HCT116 (cell line): ENCODE measurements around the gene SF1. TPM values are rescaled to one million over a fixed set of nuclear protein-coding genes. Genes with fewer than 3 reads are reported as not detected.

Source experiments
- ATAC-seq: fragments of 200-7000 bp; cut with Tn5 transposase; 2 replicates; pipeline ENCODE4 v1.9.1; 2020; ENCODE audit warnings: mild to moderate bottlenecking, moderate library complexity
- BruUV-seq: library from RNA; stranded (reverse); fragments of 400-500 nt; replicated peaks from 2 replicates; lab custom pipeline; 2021; lab: Mats Ljungman, UMichigan
- CTCF ChIA-PET: fragments of 300-600 bp; sonication (Branson Sonifier 250); formaldehyde crosslinking; loops from one replicate; lab custom pipeline; 2021; ENCODE audit warnings: antibody characterized with exemption; lab: Charles Lee
- POLR2A ChIA-PET: fragments of 300-600, 350-600 bp; sonication (Branson Sonifier 250); formaldehyde crosslinking; loops from one replicate; lab custom pipeline; 2021; ENCODE audit warnings: antibody characterized with exemption; lab: Charles Lee
- RAD21 ChIA-PET, 2 experiments: fragments of 300-600 bp; sonication (Branson Sonifier 250); formaldehyde crosslinking; loops; one replicate each; lab custom pipeline; 2023; ENCODE audit warnings: low total read pairs in 2 of 2; ENCODE audit not compliant: uncharacterized antibody in 2 of 2, unreplicated experiment in 2 of 2, low non-redundant PET in 1 of 2; lab: Charles Lee
- DNase-seq: peaks from one replicate; pipeline ENCODE4 v3.0.0-alpha.2; 2010; ENCODE audit warnings: low read depth, low spot score
- H2AFZ ChIP-seq: fragments of 200-600 bp; shearing (Covaris generic), sonication (generic); 2 replicates; pipeline ENCODE4 v1.6.1; 2017; ENCODE audit warnings: low read depth, mixed run types, mixed read lengths, antibody characterized with exemption, low read length; ENCODE audit not compliant: poor library complexity, severe bottlenecking
- H3K27ac ChIP-seq: 2 replicates; pipeline ENCODE4 v1.5.1; 2012; ENCODE audit warnings: low read depth, low read length
- H3K27me3 ChIP-seq: fragments of 200-600 bp; sonication (generic); 2 replicates; pipeline ENCODE4 v1.6.1; 2016; ENCODE audit warnings: mixed run types, low read length, mixed read lengths; ENCODE audit not compliant: insufficient read depth
- H3K36me3 ChIP-seq, 2 experiments: fragments of 200-500 bp in 1 of 2; fragments of 200-600 bp in 1 of 2; sonication (Bioruptor generic) in 1 of 2; sonication (generic) in 1 of 2; 2 replicates each; pipeline versions ENCODE4 v1.5.1 to v1.6.1; 2014 to 2016; ENCODE audit warnings: low read length in 2 of 2, inconsistent platforms in 1 of 2, mixed read lengths in 1 of 2, mixed run types in 1 of 2; ENCODE audit not compliant: insufficient read depth in 2 of 2, control insufficient read depth in 1 of 2
- H3K4me1 ChIP-seq, 2 experiments: fragments of 200-600 bp in 1 of 2; sonication (generic) in 1 of 2; 2 replicates each; pipeline versions ENCODE4 v1.5.1 to v1.6.1; 2012 to 2017; ENCODE audit warnings: low read length in 2 of 2, inconsistent platforms in 1 of 2, mild to moderate bottlenecking in 1 of 2, mixed read lengths in 1 of 2, mixed run types in 1 of 2, moderate library complexity in 1 of 2; ENCODE audit not compliant: insufficient read depth in 2 of 2, control insufficient read depth in 1 of 2
- H3K4me2 ChIP-seq: fragments of 200-600 bp; sonication (generic); 2 replicates; pipeline ENCODE4 v1.6.1; 2017; ENCODE audit warnings: mixed run types, low read length, mixed read lengths
- H3K4me3 ChIP-seq, 2 experiments: fragments of 200-600 bp in 1 of 2; sonication (generic) in 1 of 2; replicated peaks in 1 of 2; 2 replicates each; pipeline ENCODE4 v1.5.1; 2011 to 2016; ENCODE audit warnings: low read length in 2 of 2, control low read depth in 1 of 2, low read depth in 1 of 2, mild to moderate bottlenecking in 1 of 2, mixed read lengths in 1 of 2, mixed run types in 1 of 2
- H3K79me2 ChIP-seq: fragments of 200-600 bp; sonication (generic); 2 replicates; pipeline ENCODE4 v1.6.1; 2017; ENCODE audit warnings: mild to moderate bottlenecking, mixed run types, low read length, moderate library complexity, mixed read lengths; ENCODE audit not compliant: insufficient read depth
- H3K9ac ChIP-seq: fragments of 200-600 bp; sonication (generic); 2 replicates; pipeline ENCODE4 v1.6.1; 2016; ENCODE audit warnings: low read length, mixed read lengths
- H3K9me2 ChIP-seq: fragments of 200-600 bp; sonication (generic), shearing (Covaris generic); 2 replicates; pipeline ENCODE4 v1.6.1; 2017; ENCODE audit warnings: mixed run types, mild to moderate bottlenecking, moderate library complexity; ENCODE audit not compliant: insufficient read depth
- H3K9me3 ChIP-seq, 2 experiments: fragments of 200-500 bp in 1 of 2; fragments of 200-600 bp in 1 of 2; sonication (Bioruptor generic) in 1 of 2; sonication (generic) in 1 of 2; 2 replicates each; pipeline ENCODE4 v1.6.1; 2014 to 2017; ENCODE audit warnings: low read length in 2 of 2, mixed read lengths in 2 of 2, inconsistent platforms in 1 of 2, low read depth in 1 of 2, mild to moderate bottlenecking in 1 of 2, mixed run types in 1 of 2, moderate library complexity in 1 of 2; ENCODE audit not compliant: control insufficient read depth in 1 of 2, insufficient read depth in 1 of 2
- H4K20me1 ChIP-seq: fragments of 200-600 bp; sonication (generic), shearing (Covaris generic); 2 replicates; pipeline ENCODE4 v1.6.1; 2017; ENCODE audit warnings: mixed run types, mild to moderate bottlenecking, moderate library complexity; ENCODE audit not compliant: insufficient read depth
- ATF3 ChIP-seq: IDR thresholded peaks from 2 replicates; pipeline ENCODE4 v1.6.1; 2012
- CEBPB ChIP-seq: IDR thresholded peaks from 2 replicates; pipeline ENCODE4 v1.6.1; 2012; ENCODE audit warnings: low read depth
- EZH2 ChIP-seq: fragments of 200-600 bp; sonication (generic); IDR thresholded peaks from 2 replicates; pipeline ENCODE4 v1.6.1; 2017; ENCODE audit warnings: antibody characterized with exemption, mixed run types
- EZH2phosphoT487 ChIP-seq: fragments of 200-600 bp; IDR thresholded peaks from 2 replicates; pipeline ENCODE4 v1.6.1; 2018; ENCODE audit warnings: antibody characterized with exemption, borderline replicate concordance
- FOSL1 ChIP-seq: IDR thresholded peaks from 2 replicates; pipeline ENCODE4 v1.6.1; 2012; ENCODE audit warnings: low read depth
- POLR2AphosphoS5 ChIP-seq: IDR thresholded peaks from 2 replicates; pipeline ENCODE4 v1.6.1; 2011; ENCODE audit warnings: mild to moderate bottlenecking, low read depth, low read length, moderate library complexity
- RAD21 ChIP-seq: IDR thresholded peaks from 2 replicates; pipeline ENCODE4 v1.6.1; 2012; ENCODE audit warnings: low read depth, mild to moderate bottlenecking
- REST ChIP-seq: IDR thresholded peaks from 2 replicates; pipeline ENCODE4 v1.6.1; 2012; ENCODE audit warnings: low read depth
- SRF ChIP-seq: IDR thresholded peaks from 2 replicates; pipeline ENCODE4 v1.6.1; 2012; ENCODE audit warnings: low read depth
- ZBTB33 ChIP-seq: IDR thresholded peaks from 2 replicates; pipeline ENCODE4 v1.6.1; 2011; ENCODE audit warnings: mild to moderate bottlenecking, low read length, moderate library complexity; ENCODE audit not compliant: insufficient replicate concordance; ENCODE audit errors: extremely low read depth
- ZFX ChIP-seq: fragments of 450-650 bp; IDR thresholded peaks from 2 replicates; pipeline ENCODE4 v1.6.1; 2017
- intact Hi-C: fragments of 100-400 bp; cut with micrococcal nuclease; formaldehyde crosslinking; loops from 2 replicates; pipeline ENCODE4 v1.10.0; 2022
- total RNA-seq: library from RNA; stranded (reverse); gene quantifications from one replicate; pipeline ENCODE4 v1.2.1, GENCODE V29; 2021; ENCODE audit not compliant: unreplicated experiment
- TF ChIP-seq, protein P1 (sequence below): IDR thresholded peaks from 2 replicates; pipeline ENCODE4 v1.6.1; 2012

Gene SF1
- total RNA-seq, 1 experiment from 2014 or later: 403 TPM

- Histone ChIP-seq H2AFZ (no peak overlapping the region), H3K4me3 (peak overlapping the region; percentile 92 to 99), H3K9ac (peak overlapping the region; percentile 83), H3K27ac (peak overlapping the region; percentile 26; the same call in 1 of the 2 replicates), H4K20me1 (peaks cover 52% of the 10 kb centered on the region), H3K36me3 (peaks cover 52 to 55% of the 10 kb centered on the region in 2 experiments), H3K4me2 (peak overlapping the region; percentile 87), H3K4me1 (peaks cover 13 to 22% of the 10 kb centered on the region in 2 experiments; a peak in 3 of 4 replicates), H3K9me3 (no peaks in the 10 kb centered on the region), H3K9me2 (no peaks in the 10 kb centered on the region)
- CTCF ChIA-PET: no interaction called here
- no peak for ATAC-seq
- DNase-seq: no peak
- intact Hi-C loops: no loop called here
- RAD21 ChIA-PET: no interaction called here
- POLR2A ChIA-PET: no interaction called here
- TF ChIP-seq ZBTB33 (no peak), CEBPB (no peak), POLR2AphosphoS5 (no peak)
- TF ChIP-seq, all 23 proteins: peak for 0
- Histone ChIP-seq H3K79me2 (peaks cover 57% of the 10 kb centered on the region), H3K27me3 (no peaks in the 10 kb centered on the region)
- TSS peak; percentile 43 for BruUV-seq
These were observed 1.5 kb downstream of the SF1 start for GRCh38 chr11:64776875-64777274.

DNA sequence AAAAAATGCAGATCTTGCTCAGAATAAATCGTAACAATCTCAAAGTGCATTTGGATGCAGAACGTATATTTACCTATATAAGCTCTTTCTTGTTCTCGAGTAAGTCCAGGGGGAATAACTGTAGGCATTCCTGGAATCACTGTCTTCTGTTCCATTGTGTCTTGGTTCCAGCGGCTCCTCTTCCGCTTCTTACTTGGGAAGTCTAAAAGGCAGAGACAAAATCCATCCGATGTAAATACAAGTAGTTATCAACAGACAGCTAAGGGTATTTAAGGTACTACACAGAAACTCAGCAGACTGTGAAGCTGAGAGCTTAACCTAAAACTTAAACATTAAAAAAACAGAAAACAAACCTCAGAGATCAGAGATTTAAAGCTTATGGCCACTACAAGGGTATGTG is 1.9 kb downstream of the SF1 start:
- ChIA-PET CTCF (no interaction called here), RAD21 (no interaction called here), POLR2A (no interaction called here)
- peaks cover 56% of the 10 kb centered on the region for H4K20me1 ChIP-seq
- peak overlapping the region; percentile 83; the same call in 1 of the 2 replicates for H3K9ac ChIP-seq
- peak overlapping the region; percentile 92 to 99 for H3K4me3 ChIP-seq
- intact Hi-C loops: no loop called here
- peaks cover 56 to 59% of the 10 kb centered on the region in 2 experiments for H3K36me3 ChIP-seq
- ATAC-seq: no peak
- H3K79me2 ChIP-seq: peaks cover 61% of the 10 kb centered on the region
- H3K27ac ChIP-seq: no peak overlapping the region
- H3K27me3 ChIP-seq: no peaks in the 10 kb centered on the region
- H3K9me3 ChIP-seq: no peaks in the 10 kb centered on the region
- no peak overlapping the region for H2AFZ ChIP-seq
- peak overlapping the region; percentile 87 for H3K4me2 ChIP-seq
- DNase-seq: no peak
- BruUV-seq: no TSS peak
- H3K4me1 ChIP-seq: peaks cover 13 to 22% of the 10 kb centered on the region in 2 experiments; a peak in 3 of 4 replicates
- no peaks in the 10 kb centered on the region for H3K9me2 ChIP-seq
- TF ChIP-seq FOSL1: no peak
- TF ChIP-seq ZFX: no peak
- no peak for TF ChIP-seq SRF
- TF ChIP-seq EZH2phosphoT487: no peak
- TF ChIP-seq, protein P1, sequence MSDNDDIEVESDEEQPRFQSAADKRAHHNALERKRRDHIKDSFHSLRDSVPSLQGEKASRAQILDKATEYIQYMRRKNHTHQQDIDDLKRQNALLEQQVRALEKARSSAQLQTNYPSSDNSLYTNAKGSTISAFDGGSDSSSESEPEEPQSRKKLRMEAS: no peak
- TF ChIP-seq EZH2: no peak
- no peak for TF ChIP-seq ATF3
- TF ChIP-seq REST: no peak
- TF ChIP-seq RAD21: no peak
- TF ChIP-seq ZBTB33: no peak
